ENCODE data around the gene CNNM1.

Gene CNNM1

DNA sequence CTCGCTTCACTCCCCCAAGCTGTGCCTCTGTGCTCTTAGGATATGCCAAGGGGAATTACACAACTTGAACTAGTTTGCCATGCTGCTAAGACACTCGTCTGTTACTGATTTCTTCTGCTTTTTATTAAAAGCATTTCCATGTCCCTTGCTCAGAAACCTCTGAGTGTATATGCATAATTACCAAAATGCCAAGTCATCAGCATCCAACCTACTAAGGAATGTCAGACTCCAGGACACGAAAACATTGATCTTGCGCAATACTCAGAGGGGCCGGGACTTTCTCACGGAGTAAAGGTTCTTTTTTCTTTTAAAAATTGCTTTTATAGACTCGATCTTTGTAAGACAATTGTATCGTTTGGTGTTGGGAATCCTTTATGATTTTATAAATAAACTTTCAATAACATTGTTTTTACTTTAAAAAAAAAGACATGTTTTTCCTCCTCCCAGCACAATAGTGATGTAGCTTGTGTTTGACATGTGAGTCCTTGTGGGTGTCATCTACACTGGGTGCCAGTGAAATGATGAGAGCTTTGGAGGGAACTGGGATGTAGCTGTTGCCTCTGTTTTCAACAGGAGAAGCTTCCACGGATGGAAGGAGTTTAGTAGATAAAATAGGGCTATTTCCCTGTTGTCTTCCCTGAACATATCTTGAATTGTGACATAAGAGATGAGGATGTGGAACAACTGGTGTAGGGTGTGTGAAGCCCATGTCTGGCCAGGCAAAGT lies 43.6 kb downstream of the CNNM1 start:
- no peak for DNase-seq (ENCODE audit: low spot score)

GRCh38 chr10:99374526-99374925 lies 45.4 kb downstream of the CNNM1 start:
- no peak for DNase-seq (ENCODE audit: low spot score)

DNA sequence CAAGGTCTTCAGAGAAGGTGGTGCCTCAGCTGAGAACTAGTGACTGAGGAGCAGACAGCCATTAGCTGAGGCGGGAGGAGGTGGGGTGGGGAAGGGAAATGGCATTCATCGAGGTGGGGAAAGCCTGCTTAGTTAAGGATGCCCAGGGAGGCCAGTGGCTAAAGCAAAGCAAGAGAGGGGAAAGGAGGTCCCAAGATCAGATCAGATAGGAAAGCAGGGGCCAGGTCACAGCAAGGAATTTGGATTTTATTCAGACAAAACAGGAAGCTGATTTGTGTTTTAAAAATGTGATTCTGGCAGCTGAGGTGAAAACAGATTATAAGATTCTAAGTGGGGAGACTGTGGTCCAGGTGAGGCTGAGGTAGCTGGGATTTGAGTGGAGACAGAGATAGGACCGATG lies 45.8 kb downstream of the CNNM1 start:
- DNase-seq (ENCODE audit: low spot score): no peak

GRCh38 chr10:99375426-99375825 lies 46.3 kb downstream of the CNNM1 start:
- no peak for DNase-seq (ENCODE audit: low spot score)

DNA sequence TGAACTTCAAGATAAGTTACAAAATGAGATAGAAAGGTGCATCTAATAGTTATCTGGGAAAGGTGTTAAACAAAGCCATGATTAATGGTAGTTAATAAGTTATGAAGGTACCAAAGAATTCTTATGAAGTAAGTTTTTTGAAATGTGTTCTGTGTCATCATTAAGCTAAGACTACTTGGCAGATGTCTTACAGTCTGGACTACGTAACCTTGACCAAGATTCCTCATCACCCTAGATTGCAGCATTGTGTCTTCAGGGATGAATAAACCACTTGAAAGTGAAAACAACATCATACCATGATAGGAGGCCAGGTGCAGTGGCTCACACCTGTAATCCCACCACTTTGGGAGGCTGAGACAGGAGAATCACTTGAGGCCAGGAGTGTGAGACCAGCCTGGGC lies 53.0 kb downstream of the CNNM1 start:
- DNase-seq (ENCODE audit: low spot score): no peak

- no peak for DNase-seq (ENCODE audit: low spot score)
Measured at GRCh38 chr10:99387071-99387470, 57.9 kb downstream of the CNNM1 start.

GRCh38 chr10:99387541-99387940 lies 58.4 kb downstream of the CNNM1 start:
- DNase-seq (ENCODE audit: low spot score): no peak

DNA sequence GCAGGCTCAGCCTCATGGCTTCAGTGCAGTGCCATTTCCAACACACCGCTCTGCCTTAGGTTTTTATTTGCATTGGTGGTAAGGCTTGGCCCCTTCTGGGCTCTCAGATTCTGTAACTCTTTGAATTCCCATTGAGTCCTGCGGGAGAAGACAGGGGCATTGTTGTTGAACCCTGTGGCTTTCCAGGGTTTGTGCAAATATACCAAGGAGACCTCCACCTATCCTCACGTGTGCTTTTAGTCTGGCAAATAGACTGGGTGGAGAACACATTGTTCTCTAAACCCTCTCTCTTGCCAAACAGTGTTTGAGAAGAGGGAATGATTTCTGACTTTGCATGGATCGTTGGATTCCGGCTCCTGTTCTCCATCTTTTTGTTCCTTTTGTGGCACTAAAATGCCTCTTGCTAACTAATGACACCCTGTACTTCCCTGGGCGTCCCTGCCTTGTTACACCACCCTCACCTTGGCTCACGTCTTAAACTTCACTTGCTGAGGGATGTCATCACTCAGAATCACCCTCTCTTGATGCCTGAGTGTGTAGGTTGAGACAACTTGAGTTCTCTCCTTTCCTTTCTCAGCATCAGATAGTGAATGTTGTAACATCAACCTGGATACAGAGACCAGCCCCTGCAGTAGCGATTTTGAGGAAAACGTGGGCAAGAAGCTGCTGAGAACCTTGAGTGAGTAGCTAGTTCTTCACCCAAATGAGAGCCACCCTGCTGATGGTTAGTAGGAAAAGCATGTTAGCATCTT lies 60.7 kb downstream of the CNNM1 start:
- no peak for DNase-seq (ENCODE audit: low spot score)

DNA sequence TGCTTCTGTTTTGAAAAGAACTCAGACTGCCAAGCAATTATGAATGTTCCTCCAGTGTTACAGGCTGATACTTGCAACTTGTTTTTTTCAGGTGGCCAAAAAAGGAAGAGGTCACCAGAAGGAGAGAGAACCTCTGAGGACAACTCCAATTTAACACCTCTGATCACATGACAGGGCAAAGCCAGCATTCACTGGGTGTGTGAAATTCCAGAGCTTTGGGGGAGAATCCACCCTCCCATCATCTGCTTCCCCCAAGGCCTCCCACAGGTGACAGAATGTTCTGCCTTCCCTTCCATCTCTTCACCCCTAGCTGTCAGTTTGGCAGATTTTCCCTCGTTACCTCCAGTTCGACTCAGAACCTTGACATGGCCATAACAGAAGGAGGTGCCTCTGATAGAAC lies 62.2 kb downstream of the CNNM1 start:
- DNase-seq (ENCODE audit: low spot score): no peak

DNA sequence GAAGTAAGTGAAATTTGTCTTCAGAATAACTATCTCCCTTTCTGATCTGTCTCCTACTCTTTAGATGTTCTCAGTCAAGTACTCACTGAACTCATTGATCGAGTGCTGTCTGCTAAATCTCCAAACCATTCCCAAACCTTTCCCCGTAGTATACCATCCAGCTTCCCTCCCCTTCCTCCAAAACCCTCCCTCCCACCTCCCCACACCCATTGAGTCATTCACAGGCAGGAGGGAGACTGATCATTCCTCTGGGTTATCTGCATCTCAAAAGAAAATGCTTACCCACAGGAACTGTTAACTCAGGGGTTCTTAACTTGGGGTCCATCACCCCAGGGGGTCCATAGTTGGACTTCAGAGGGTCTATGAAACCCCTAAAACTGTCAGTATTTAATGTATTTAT lies 63.9 kb downstream of the CNNM1 start:
- no peak for DNase-seq (ENCODE audit: low spot score)

- DNase-seq (ENCODE audit: low spot score): no peak
Measured at GRCh38 chr10:99393683-99394082, 64.5 kb downstream of the CNNM1 start.

GRCh38 chr10:99394256-99394655 lies 65.1 kb downstream of the CNNM1 start:
- no peak for DNase-seq (ENCODE audit: low spot score)

GRCh38 chr10:99394761-99395386 lies 65.7 kb downstream of the CNNM1 start:
- no peak for DNase-seq (ENCODE audit: low spot score)

DNA sequence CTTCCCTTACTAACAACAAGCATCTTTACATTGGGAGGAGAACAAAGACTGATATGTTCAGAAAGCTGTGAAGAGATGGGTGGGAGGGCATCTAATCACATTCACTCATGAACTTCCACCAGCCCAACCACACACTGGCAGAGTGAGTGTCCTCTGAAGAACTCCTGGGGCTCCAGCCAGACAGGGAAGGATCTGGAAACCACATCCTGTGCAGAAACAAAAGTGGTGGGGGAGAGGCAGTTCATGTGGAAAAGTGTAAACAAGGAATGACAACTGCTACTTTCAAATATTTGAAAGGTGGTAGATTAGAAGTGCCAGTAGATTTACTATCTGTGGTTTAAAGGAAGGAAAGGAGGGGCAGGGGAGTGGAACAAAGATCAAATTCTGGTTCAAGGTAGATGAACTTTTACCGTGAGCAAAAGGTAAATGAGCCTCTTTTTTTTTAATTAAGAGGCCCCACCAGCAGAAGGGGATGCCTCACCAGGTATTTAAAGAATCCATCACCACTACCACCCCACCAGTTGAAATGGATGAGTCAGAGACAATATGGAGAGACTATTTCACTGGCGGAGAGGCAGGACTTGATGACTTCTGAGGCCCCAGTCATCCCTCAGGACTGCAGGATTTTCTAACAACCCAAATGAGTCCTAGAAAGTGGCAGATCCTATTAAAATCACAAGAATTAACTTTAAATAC lies 66.7 kb downstream of the CNNM1 start:
- no peak for DNase-seq (ENCODE audit: low spot score)

DNA sequence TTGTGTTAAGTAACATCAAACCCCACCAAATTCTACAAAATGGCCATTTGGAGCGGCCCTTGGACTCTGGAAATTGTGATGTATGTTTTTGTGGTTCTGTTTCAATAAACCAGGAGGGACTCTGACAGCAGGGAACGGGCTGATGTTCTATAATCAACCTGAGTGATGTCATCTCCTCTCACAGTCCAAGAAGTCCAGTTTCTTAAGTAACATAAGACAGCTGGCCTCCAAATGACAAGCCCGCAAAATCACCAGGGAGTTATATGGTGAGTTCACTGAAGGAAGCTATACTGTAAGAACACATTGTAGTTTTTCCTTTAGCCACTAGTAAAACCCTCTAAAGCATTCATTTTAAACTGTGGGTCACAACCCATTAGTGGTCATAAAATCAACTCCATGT lies 67.3 kb downstream of the CNNM1 start:
- DNase-seq (ENCODE audit: low spot score): no peak

DNA sequence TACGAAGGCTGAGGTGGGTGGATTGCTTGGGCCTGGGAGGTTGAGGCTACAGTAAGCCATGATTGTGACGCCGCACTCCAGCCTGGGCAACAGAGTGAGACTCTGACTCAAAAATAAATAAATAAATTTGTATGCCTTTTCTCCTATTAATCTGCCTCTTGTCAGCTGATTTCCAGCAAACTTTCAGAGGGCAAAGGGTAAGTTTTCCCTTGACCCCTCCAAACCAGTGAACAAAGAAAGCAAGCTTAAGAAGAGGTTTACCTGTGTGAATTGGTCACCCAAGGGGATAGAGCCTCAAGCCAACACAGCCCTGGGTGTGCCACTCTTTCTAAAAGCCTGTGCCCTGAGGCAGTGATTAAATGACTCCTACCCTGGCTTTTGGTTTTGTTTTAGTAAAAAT lies 70.5 kb downstream of the CNNM1 start:
- no peak for DNase-seq (ENCODE audit: low spot score)

- DNase-seq (ENCODE audit: low spot score): no peak
Measured at GRCh38 chr10:99403674-99404073, 74.5 kb downstream of the CNNM1 start.

DNA sequence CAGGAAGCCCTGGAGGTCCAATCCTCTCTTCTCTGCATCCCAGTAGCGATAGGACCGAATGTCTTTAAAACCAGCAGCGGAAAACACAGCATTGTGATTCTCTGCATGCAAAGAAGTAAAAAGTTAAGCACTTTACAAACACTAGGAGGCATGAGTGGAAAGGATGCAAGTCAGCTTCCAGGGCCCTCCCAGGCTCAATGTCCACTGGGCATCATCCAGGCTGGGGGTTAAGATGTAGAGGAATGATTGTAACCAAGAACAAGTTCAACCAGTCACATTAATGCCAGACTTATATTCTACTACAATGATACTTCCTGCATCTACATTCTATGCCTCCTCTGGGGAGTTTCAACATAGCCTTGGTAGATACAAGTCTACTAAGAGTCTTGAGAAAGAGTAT lies 77.0 kb downstream of the CNNM1 start:
- no peak for DNase-seq (ENCODE audit: low spot score)

DNA sequence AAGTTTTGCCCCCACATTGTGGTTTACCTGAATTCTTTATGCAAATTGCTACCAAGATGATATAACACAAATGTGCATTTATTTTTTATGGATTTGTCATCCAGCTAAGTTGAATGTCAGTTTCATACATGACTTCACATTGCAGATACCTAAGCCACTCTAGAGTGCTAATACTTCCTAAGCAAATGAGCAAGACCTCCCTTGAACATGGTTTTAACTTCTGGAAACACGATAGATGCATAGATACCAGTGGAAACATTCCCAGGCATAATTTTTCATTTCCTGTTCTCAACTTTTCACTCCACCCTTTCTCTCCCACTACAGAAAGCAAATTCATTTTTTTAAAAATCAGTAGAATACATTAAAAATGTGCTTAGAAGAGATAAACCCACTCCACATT lies 81.0 kb downstream of the CNNM1 start:
- DNase-seq (ENCODE audit: low spot score): no peak

DNA sequence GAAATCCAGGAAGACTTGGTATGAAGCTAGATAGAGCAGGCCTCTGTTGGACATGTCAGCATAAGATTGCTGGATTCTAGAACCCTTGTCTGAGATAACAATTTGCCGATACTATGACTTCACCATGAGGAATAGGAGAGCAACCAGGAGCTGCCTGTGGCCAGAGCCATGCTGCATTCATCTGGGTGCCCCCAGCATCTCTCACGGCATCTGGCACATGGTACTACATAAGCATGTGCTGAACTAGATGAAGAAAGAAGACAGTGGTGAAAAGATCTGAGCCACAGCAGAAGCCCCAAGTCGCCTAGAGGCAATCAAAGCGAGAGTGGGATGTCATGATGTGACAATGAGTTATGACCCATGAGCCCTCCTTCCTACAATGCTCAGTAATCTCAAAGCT lies 81.7 kb downstream of the CNNM1 start:
- no peak for DNase-seq (ENCODE audit: low spot score)

GRCh38 chr10:99411546-99411945 lies 82.4 kb downstream of the CNNM1 start:
- DNase-seq (ENCODE audit: low spot score): no peak

DNA sequence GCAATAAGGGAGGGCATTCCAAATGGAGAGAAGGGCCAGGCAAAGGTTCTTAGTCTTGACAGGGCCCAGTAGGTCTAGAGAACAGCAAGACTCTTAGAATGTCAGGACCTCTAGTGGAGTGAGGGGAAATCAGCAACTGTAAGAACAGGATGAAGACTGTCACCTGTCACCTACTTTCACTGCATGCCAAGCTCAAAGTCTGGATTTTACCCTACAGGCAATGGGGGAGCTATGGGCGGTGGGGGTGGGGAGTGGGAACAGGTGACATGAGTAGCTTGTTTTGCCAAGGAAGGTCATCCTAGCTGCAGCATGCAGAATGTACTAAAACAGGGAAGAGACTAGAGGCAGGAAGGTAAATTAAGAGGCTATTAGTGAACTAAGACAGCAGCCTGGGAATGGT lies 82.9 kb downstream of the CNNM1 start:
- DNase-seq (ENCODE audit: low spot score): no peak

Data from RKO (cell line).